GM06990 (cell line): ENCODE results near the gene OLIG2.

Experiments used
- DNase-seq: peaks from one replicate; pipeline ENCODE4 v3.0.0-alpha.2; 2011; ENCODE audit not compliant: insufficient read length; ENCODE audit errors: extremely low read depth
- H3K27me3 ChIP-seq: replicated peaks from 2 replicates; pipeline ENCODE4 v1.6.0; 2011; ENCODE audit warnings: low read length; ENCODE audit not compliant: control insufficient read depth, insufficient read depth
- H3K36me3 ChIP-seq: 2 replicates; pipeline ENCODE4 v1.5.1; 2011; ENCODE audit warnings: low read length; ENCODE audit not compliant: control insufficient read depth, insufficient read depth
- H3K4me3 ChIP-seq: replicated peaks from 2 replicates; pipeline ENCODE4 v1.5.1; 2011; ENCODE audit warnings: low read depth, mild to moderate bottlenecking, control low read depth, low read length
- CTCF ChIP-seq: IDR thresholded peaks from 2 replicates; pipeline ENCODE4 v1.5.1; 2011; ENCODE audit warnings: low read length, control low read depth, mild to moderate bottlenecking, inconsistent platforms; ENCODE audit not compliant: insufficient read depth, poor library complexity, severe bottlenecking

Gene OLIG2

GRCh38 chr21:33063375-33063883, 37.7 kb downstream of the OLIG2 start:
- Histone ChIP-seq H3K36me3 (no peaks in the 10 kb centered on the region), H3K4me3 (no peak overlapping the region), H3K27me3 (peaks cover 7% of the 10 kb centered on the region; the same call in 1 of the 2 replicates)
- TF ChIP-seq CTCF: no peak
- DNase-seq: no peak

GRCh38 chr21:33063907-33064622, 38.3 kb downstream of the OLIG2 start:
- TF ChIP-seq CTCF: no peak
- H3K27me3 ChIP-seq: peaks cover 7% of the 10 kb centered on the region; the same call in 1 of the 2 replicates
- no peak overlapping the region for H3K4me3 ChIP-seq
- H3K36me3 ChIP-seq: no peaks in the 10 kb centered on the region
- DNase-seq: no peak

GRCh38 chr21:33064623-33065390, 39.1 kb downstream of the OLIG2 start:
- Histone ChIP-seq H3K36me3 (no peaks in the 10 kb centered on the region), H3K4me3 (no peak overlapping the region), H3K27me3 (peaks cover 7% of the 10 kb centered on the region; the same call in 1 of the 2 replicates)
- TF ChIP-seq CTCF: no peak
- no peak for DNase-seq

GRCh38 chr21:33067043-33067442, 41.3 kb downstream of the OLIG2 start:
- peaks cover 7% of the 10 kb centered on the region; the same call in 1 of the 2 replicates for H3K27me3 ChIP-seq
- DNase-seq: no peak
- no peaks in the 10 kb centered on the region for H3K36me3 ChIP-seq
- TF ChIP-seq CTCF: no peak
- H3K4me3 ChIP-seq: no peak overlapping the region

GRCh38 chr21:33067457-33067856, 41.7 kb downstream of the OLIG2 start:
- peaks cover 7% of the 10 kb centered on the region; the same call in 1 of the 2 replicates for H3K27me3 ChIP-seq
- no peak overlapping the region for H3K4me3 ChIP-seq
- no peak for TF ChIP-seq CTCF
- H3K36me3 ChIP-seq: no peaks in the 10 kb centered on the region
- no peak for DNase-seq
